HG02970 (cell line): ENCODE measurements around the gene PEX6.
"Not testable (repeated sequence)": the region's sequence is repeated elsewhere in the genome, so short reads cannot be mapped to it uniquely, and the experiment has no call there.

ENCODE experiments used
- ATAC-seq: cut with Tn5 transposase; IDR thresholded peaks from one replicate; pipeline ENCODE4 v1.9.1; 2021; ENCODE audit warnings: mild to moderate bottlenecking, moderate library complexity, moderate number of reproducible peaks; ENCODE audit not compliant: unreplicated experiment, low FRiP score

The PEX6 gene

GRCh38 chr6:42998205-42998604, 19.2 kb upstream of the PEX6 start:
- ATAC-seq, result not testable (repeated sequence)

DNA sequence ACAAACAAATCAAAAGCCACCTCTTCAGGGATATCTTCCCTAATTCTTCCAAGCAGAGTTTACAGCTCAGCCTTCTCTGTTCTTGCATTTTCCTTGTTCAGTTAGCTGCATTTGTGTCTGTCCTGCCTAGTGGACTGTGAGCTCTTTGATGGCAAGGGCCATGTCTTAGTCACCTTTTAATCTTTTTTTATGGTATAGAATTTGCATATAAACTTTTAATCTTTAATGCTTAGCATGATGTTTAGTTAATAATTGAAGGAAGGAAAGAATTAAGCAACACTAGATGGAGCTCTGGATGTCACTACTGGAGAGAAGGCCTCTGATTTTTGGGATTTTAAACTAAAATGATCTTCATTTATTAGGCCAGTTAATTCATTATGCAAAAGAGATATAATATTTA, 17.5 kb upstream of the PEX6 start:
- no peak for ATAC-seq

DNA sequence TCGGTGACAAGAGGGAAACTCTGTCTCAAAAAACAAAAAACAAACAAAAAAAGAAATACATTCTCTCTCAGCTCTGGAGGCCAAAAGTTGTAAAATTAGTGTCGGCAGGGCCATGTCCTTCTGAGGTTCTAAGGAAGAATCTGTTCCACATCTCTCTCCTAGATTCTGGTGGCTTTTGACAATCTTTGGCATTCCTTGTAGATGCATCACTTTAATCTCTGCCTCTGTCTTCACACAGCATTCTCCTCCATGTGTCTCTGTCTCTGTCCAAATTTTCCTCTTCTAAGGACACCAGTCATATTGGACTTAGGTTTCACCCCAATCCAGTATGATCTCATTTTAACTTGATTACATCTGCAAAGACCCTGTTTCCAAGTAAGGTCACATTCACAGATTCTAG, 14.5 kb upstream of the PEX6 start:
- no peak for ATAC-seq

DNA sequence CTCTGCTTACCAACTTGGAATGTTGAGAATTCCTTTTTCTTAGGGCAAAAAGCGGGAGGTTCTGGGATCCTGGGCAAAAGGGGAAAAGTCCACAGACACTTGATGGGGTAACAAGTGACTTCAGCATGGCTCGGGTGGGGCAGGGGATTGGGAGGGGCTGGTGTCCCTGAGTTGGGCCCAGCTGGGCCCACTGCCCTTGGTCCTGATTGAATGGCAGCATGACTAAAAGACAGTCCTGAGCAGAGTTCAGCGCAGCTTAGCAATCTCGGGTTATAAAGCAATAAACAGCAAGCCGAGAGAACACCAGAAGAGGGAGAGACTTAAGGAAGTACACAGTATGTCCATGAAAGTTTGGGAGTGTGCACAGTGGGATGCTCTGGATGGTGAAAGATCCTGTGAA, 10.9 kb upstream of the PEX6 start:
- ATAC-seq, result no peak

GRCh38 chr6:42988486-42989020, 9.6 kb upstream of the PEX6 start:
- no peak for ATAC-seq

GRCh38 chr6:42987533-42988451, 8.8 kb upstream of the PEX6 start:
- ATAC-seq, result no peak

- ATAC-seq, result no peak
Observed at GRCh38 chr6:42984924-42985475, 6.0 kb upstream of the PEX6 start.

- ATAC-seq, result peak; percentile 94
Observed at GRCh38 chr6:42984001-42984923, 5.3 kb upstream of the PEX6 start, which contains the start of gene PPP2R5D. Gene PPP2R5D, plus strand, starts transcription at chr6:42984570. Its CDS starts 108 bp downstream, at chr6:42984678.

DNA sequence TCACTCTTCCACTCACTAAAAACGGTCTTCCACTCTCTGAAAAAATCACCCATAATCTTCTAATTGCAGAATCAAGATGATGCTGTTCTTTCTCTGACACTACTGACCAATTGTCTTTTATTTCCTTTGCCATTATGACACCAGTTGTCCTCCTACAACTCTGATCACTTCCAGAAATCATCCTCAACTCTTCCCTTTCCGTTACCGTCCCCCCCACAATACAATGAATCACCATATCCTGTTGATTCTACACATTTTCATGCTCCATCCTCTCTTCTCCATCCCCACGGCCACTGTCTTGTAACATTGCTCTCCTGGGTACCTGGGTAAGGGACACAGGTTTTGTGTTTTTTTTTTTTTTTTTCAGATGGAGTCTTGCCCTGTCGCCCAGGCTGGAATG, 2.9 kb upstream of the PEX6 start:
- ATAC-seq, result no peak

GRCh38 chr6:42979523-42980177, 669 bp upstream of the PEX6 start:
- no peak for ATAC-seq

DNA sequence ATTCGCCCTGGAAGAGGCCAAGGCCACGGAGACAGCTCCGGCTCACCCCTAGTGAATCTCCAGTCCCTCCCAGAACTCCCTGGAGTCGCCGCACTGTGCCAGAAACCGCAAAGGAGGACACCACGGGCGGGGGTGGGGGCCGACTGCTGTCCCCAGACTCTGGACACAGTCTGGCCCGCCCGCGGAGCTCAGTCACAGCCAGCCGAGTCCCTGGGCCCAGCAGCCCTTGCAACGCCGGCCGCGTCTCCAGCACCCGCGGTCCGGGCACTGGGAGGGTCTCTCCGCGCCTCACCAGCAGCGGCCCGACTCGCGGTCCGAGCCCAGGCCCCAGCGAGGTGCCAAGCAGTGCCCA, 518 bp downstream of the PEX6 start:
- no peak for ATAC-seq

DNA sequence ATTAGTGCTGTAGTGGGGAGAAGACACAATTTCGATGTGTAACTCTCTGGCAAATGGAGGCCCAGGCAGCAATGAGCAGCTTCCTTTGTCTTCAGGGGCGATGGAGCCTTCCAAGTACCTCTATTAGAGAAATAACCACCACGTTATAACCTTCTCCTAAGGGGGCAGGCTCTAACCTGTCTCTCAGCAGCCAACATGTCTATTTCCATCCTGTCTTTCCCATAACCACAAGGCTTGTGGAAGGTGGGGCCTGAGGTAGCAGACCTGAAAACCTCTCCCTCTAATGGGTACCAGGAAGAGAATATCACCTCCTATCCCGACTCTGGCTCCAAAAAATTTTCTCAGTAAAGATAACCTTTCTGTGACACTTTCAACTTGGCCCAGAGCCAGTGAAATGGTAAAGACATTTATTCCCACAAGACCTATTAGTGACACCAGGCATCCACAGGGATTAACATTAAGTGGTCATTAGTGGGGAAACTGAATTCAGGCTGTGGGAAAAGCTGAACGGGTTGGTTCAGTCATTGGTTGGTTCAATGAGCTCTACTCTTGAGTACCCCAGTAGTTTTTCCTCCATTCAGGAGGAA, 4.0 kb downstream of the PEX6 start:
- no peak for ATAC-seq

GRCh38 chr6:42973926-42974325, 5.1 kb downstream of the PEX6 start:
- ATAC-seq, result no peak

DNA sequence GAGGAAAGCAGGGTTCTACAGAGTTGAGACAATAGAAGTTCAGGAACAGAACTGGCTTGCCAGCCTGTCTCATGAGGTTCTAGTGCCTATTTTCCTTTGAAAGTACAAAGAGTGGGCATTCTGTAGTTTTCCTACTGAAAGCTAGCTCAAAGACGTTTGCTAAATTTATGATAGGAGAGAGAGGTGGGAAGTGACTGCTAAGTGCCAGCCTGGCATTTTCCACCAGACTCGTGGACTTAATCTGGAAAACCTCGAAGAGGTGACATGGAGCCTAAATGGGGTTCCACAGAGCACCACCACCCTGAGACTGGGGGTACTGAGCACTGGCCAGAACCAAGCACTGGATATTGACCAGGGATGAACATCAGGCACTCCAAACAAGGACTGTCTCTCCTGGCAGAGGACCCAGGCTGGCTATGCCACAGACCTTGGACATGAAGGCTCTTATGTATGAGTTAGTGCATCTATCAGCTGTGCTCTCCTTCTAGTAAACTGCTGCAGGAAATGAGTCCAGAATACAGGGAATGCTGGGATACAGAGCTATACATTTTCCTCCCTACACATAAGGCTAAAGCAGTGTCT, 7.1 kb downstream of the PEX6 start:
- no peak for ATAC-seq

GRCh38 chr6:42970871-42971612, 7.9 kb downstream of the PEX6 start:
- ATAC-seq, result no peak

GRCh38 chr6:42969934-42970333, 9.0 kb downstream of the PEX6 start:
- no peak for ATAC-seq

DNA sequence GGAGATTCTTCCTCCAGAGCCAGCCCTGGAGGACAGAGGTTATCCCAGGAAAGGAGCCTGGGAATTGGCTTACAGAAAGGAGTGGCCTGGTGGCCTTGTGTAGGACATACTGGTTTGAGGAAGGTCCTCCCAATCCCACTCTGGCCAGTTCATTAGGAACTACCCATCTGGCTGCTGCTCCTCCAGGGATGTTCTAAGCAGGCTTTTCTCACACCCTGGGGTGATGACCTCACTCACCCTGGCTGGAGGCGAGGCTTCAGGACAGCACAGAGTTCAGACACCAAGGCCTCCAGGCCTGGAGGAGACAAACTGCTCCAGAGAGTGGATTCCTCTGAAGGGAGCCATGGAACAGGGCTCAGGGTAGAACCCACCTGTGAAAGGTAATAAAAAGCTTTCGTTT, 9.6 kb downstream of the PEX6 start:
- ATAC-seq, result no peak

GRCh38 chr6:42968783-42969182, 10.2 kb downstream of the PEX6 start:
- no peak for ATAC-seq
